GM19035 (cell line): ENCODE results near the gene ZNF333.
"Not testable (repeated sequence)": the region's sequence is repeated elsewhere in the genome, so short reads cannot be mapped to it uniquely, and the experiment has no call there.

ENCODE experiments used
- ATAC-seq: cut with Tn5 transposase; IDR thresholded peaks from one replicate; pipeline ENCODE4 v1.9.1; 2021; ENCODE audit not compliant: unreplicated experiment

The ZNF333 gene

GRCh38 chr19:14765841-14766240, 76.0 kb downstream of the ZNF333 start:
- ATAC-seq = not testable (repeated sequence)

DNA sequence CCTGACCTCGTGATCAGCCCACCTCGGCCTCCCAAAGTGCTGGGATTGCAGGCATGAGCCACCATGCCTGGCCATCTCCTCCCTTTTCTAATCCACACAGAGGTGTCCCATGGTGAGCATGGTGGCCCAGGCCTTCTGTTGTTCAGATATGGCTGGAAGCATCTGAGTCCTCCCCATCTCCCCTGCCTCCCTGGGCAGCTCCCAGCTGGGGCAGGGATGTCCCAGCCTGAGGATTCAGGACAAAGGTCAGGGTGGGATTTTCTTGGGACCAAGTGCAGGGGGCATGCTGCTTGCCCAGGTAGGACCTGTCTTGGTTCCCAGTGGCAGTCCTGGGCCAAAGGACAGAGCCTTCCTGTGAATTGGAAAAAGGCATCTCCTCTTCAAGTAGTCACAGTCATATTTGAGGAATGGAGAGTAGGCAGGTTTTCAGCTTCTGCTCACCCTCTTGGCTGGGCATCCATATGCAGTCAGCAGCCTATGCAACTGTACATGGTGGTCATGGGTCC, 77.7 kb downstream of the ZNF333 start:
- ATAC-seq = no peak

- ATAC-seq = no peak
Measured at GRCh38 chr19:14768001-14768400, 78.2 kb downstream of the ZNF333 start.

DNA sequence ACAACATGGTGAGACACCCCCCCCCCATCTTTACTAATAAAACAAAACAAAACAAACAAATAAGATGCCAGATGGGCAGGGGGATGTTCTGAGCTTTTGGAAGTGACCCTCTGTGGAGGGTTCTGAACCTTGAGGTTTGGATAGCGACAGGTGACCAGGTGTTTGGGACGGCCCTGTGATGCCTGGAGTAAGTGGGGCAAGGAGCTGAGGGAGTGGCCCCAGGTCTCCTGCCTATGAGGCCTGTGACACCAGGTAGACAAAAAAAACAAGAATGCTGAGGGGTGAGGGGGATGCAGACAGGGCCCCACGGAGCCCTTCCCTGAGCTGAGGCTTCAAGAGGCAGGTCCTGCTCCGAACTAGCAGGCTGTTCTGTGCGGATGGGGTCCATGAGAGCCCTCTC, 79.4 kb downstream of the ZNF333 start:
- ATAC-seq = no peak

DNA sequence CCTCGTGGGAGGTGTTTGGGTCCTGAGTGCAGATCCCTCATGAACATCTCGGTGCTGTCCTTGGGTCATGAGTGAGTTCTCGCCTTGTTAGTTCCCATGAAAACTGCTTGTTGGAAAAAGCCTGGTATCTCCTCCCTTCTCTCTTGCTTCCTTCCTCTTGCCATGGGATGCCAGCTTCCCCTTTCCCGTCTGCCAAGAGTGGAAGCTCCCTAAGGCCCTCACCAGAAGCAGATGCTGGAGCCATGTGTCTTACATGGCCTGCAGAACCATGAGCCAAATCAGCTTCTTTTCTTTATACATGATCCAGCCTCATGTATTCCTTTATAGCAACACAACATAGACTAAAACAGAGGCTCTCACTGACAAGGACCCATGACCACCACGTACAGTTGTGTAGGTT, 80.3 kb downstream of the ZNF333 start:
- ATAC-seq = no peak

GRCh38 chr19:14770944-14771839, 81.3 kb downstream of the ZNF333 start:
- ATAC-seq = no peak

DNA sequence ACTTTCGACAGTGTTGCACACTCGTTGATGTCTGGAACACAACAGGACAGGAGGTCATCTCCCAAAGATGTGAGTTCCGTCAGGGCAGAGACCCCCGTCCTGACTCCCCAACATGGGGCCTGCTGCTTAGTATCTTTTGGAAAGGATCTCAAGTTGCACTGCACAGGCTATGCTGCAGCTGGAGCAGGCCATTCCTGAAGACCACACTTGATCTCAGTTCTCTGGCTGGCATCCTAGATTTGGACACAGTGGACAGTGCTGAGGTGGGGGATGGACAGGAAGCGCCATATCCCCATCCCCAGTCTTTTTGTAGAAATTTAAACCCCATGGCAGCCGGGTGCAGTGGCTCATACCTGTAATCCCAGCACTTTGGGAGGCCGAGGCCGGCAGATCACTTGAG, 82.6 kb downstream of the ZNF333 start:
- no peak for ATAC-seq

DNA sequence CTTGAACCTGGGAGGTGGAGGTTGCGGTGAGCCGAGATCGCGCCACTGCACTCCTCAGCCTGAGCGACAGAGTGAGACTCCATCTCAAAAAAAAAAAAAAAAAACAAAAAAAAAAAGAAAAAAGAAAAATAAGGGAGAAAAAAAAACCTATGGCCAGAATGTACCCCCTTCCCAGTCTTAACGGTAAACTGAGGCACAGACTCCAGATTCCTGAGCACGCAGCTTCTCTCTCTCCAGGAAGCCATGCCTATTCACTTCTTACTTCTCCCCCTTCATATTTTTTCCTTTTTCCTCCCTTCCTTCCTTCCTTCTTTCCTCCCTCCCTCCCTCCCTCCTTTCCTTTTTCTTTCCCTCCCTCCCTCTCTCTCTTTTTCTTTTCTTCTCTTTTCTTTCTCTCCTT, 83.1 kb downstream of the ZNF333 start:
- ATAC-seq = no peak

- not testable (repeated sequence) for ATAC-seq
Measured at GRCh38 chr19:14773722-14774121, 83.9 kb downstream of the ZNF333 start.

GRCh38 chr19:14774373-14774772, 84.5 kb downstream of the ZNF333 start:
- no peak for ATAC-seq

- ATAC-seq = not testable (repeated sequence)
Measured at GRCh38 chr19:14775326-14775725, 85.5 kb downstream of the ZNF333 start.

DNA sequence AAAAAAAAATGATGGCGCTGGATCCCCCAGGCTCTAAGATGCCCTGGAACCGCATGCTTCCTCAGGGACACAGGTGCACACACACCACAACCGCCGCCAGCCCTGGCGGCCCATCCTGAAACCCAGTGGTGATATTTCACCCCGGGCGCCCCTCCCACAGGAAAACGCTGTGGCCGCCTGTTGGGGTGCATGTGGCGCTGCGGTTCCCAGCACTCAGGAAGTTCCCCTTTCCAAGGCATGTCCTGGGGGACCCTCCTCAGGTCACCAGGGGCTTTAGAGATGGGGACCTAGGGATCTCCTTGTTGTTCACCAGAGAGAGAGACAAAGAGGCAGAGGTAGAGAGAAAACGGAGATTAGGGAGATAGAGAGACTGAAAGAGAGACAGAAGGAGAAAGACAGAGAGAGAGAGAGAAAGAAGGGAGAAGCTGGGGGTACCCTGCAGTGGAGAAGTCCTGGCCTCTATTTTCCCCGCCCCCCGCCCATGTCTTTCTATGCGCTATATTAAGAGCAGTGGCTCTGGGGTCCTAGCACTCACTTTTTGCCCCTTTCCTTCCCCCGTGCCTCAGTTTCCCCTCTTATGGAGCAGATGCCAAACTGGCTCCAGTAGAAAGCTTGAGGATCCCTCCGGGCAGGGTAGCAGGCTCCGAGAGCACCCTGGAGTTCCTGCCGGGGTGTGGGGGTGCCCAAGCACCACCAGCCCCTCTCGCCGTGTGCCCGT, 86.2 kb downstream of the ZNF333 start:
- no peak for ATAC-seq

DNA sequence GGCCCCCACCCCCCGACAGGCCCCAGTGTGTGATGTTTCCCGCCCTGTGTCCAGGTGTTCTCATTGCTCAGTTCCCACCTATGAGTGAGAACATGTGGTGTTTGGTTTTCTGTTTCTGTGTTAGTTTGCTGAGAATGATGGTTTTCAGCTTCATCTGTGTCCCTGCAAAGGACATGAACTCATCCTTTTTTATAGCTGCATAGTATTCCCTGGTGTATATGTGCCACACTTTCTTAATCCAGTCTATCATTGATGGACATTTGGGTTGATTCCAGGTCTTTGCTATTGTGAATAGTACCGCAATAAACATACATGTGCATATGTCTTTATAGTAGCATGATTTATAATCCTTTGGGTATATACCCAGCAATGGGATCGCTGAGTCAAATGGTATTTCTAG, 87.8 kb downstream of the ZNF333 start:
- not testable (repeated sequence) for ATAC-seq

DNA sequence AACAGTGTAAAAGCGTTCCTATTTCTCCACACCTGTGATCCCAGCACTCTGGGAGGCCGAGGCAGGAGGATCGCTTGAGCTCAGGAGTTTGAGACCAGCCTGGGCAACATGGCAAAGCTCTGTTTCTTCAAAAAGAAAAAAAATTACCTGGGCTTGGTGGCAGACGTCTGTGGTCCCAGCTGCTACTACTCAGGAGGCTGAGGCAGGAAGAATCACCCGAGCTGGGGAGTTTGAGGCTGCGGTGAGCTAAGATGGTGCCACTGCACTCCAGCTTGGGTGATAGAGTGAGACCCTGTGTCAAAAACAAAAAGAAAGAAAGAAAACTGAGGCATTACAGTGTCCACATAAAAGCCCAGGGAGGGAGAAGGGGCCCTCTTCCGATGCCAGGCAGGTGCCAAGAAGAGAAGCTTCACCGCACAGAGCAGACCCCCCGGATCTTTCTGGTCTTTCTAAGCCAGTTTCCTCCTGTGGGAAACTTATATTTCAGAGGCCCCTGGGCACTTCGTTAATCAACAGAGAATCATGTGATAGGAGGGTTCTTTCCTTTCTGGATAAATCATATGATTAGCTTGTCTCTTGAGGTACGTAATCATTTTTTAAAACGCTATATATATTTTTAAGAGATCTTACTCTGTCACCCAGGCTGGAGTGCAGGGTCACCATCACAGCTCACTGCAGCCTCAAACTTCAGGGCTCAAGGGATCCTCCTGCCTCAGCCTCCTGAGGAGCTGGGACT, 88.4 kb downstream of the ZNF333 start, which contains the start of gene ADGRE2:
Gene ADGRE2, minus strand, starts transcription at position 451 of the 736 bp plus-strand sequence. CDS start 1,804 bp downstream, outside the sequence.
- ATAC-seq = not testable (repeated sequence)

DNA sequence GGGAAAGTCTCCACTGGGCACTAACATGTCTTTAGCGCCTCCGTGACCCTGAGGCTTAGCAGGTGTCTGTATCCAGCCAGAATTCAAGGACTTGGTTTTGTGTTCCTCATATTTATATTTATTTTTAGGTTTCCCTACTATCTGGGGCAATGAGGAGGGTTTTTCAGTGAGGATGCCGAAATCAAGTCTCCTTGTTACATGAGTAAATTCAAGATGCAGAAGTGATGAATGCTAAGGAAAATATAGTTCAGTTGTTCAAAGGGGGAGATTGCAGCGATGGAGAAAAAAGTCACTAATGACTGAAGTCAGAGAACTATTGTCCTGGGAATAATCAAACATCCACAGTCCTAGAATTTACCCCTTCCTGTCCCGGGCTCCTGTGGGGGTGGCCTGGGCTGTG, 89.3 kb downstream of the ZNF333 start:
- ATAC-seq = no peak

- ATAC-seq = not testable (repeated sequence)
Measured at GRCh38 chr19:14780622-14781225, 90.9 kb downstream of the ZNF333 start.

- ATAC-seq = not testable (repeated sequence)
Measured at GRCh38 chr19:14781713-14782536, 92.1 kb downstream of the ZNF333 start.

DNA sequence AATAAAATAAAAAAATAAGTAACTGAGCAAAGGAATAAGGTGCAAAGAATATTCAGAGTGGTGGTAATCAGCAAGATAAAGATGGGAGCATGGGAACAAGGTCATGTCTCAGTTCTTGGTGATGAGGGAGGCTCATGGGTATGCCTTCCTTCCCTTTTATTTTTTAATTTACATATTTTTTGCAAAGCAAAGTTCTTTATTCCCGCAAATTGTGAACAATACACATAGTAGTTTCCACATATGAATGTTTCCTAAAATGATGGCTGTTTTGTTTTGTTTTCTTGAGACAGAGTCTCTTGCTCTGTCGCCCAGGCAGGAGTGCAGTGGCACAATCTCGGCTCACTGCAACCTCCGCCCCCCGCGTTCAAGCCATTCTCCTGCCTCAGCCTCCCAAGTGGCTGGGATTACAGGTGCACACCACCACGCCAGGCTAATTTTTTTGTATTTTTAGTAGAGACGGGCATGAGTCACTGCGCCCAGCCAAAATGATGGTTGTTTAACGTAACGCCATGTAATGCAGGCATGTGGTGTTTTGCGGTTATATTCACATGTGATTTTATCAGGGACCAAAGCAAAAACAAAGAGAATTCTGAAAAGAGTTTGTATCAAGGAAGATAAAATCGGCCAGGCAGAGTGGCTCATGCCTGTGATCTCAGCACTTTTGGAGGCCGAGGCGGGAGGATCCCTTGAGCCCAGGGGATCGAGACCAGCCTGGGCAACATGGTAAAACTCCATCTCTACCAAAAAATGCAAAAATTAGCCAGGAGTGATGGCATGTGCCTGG, 93.0 kb downstream of the ZNF333 start:
- no peak for ATAC-seq
